HCT116 (cell line): ENCODE results near the gene DIDO1. TPM values are rescaled to one million over a fixed set of nuclear protein-coding genes. Genes with fewer than 3 reads are reported as not detected.

Experiments
- ATAC-seq: fragments of 200-7000 bp; cut with Tn5 transposase; 2 replicates; pipeline ENCODE4 v1.9.1; 2020; ENCODE audit warnings: mild to moderate bottlenecking, moderate library complexity
- BruUV-seq: library from RNA; stranded (reverse); fragments of 400-500 nt; replicated peaks from 2 replicates; lab custom pipeline; 2021; lab: Mats Ljungman, UMichigan
- CTCF ChIA-PET: fragments of 300-600 bp; sonication (Branson Sonifier 250); formaldehyde crosslinking; loops from one replicate; lab custom pipeline; 2021; ENCODE audit warnings: antibody characterized with exemption; lab: Charles Lee
- POLR2A ChIA-PET: fragments of 300-600, 350-600 bp; sonication (Branson Sonifier 250); formaldehyde crosslinking; loops from one replicate; lab custom pipeline; 2021; ENCODE audit warnings: antibody characterized with exemption; lab: Charles Lee
- RAD21 ChIA-PET, 2 experiments: fragments of 300-600 bp; sonication (Branson Sonifier 250); formaldehyde crosslinking; loops; one replicate each; lab custom pipeline; 2023; ENCODE audit warnings: low total read pairs in 2 of 2; ENCODE audit not compliant: uncharacterized antibody in 2 of 2, unreplicated experiment in 2 of 2, low non-redundant PET in 1 of 2; lab: Charles Lee
- DNase-seq: peaks from one replicate; pipeline ENCODE4 v3.0.0-alpha.2; 2010; ENCODE audit warnings: low read depth, low spot score
- H2AFZ ChIP-seq: fragments of 200-600 bp; shearing (Covaris generic), sonication (generic); 2 replicates; pipeline ENCODE4 v1.6.1; 2017; ENCODE audit warnings: low read depth, mixed run types, mixed read lengths, antibody characterized with exemption, low read length; ENCODE audit not compliant: poor library complexity, severe bottlenecking
- H3K27ac ChIP-seq: 2 replicates; pipeline ENCODE4 v1.5.1; 2012; ENCODE audit warnings: low read depth, low read length
- H3K27me3 ChIP-seq: fragments of 200-600 bp; sonication (generic); 2 replicates; pipeline ENCODE4 v1.6.1; 2016; ENCODE audit warnings: mixed run types, low read length, mixed read lengths; ENCODE audit not compliant: insufficient read depth
- H3K36me3 ChIP-seq, 2 experiments: fragments of 200-500 bp in 1 of 2; fragments of 200-600 bp in 1 of 2; sonication (Bioruptor generic) in 1 of 2; sonication (generic) in 1 of 2; 2 replicates each; pipeline versions ENCODE4 v1.5.1 to v1.6.1; 2014 to 2016; ENCODE audit warnings: low read length in 2 of 2, inconsistent platforms in 1 of 2, mixed read lengths in 1 of 2, mixed run types in 1 of 2; ENCODE audit not compliant: insufficient read depth in 2 of 2, control insufficient read depth in 1 of 2
- H3K4me1 ChIP-seq, 2 experiments: fragments of 200-600 bp in 1 of 2; sonication (generic) in 1 of 2; 2 replicates each; pipeline versions ENCODE4 v1.5.1 to v1.6.1; 2012 to 2017; ENCODE audit warnings: low read length in 2 of 2, inconsistent platforms in 1 of 2, mild to moderate bottlenecking in 1 of 2, mixed read lengths in 1 of 2, mixed run types in 1 of 2, moderate library complexity in 1 of 2; ENCODE audit not compliant: insufficient read depth in 2 of 2, control insufficient read depth in 1 of 2
- H3K4me2 ChIP-seq: fragments of 200-600 bp; sonication (generic); 2 replicates; pipeline ENCODE4 v1.6.1; 2017; ENCODE audit warnings: mixed run types, low read length, mixed read lengths
- H3K4me3 ChIP-seq, 2 experiments: fragments of 200-600 bp in 1 of 2; sonication (generic) in 1 of 2; replicated peaks in 1 of 2; 2 replicates each; pipeline ENCODE4 v1.5.1; 2011 to 2016; ENCODE audit warnings: low read length in 2 of 2, control low read depth in 1 of 2, low read depth in 1 of 2, mild to moderate bottlenecking in 1 of 2, mixed read lengths in 1 of 2, mixed run types in 1 of 2
- H3K79me2 ChIP-seq: fragments of 200-600 bp; sonication (generic); 2 replicates; pipeline ENCODE4 v1.6.1; 2017; ENCODE audit warnings: mild to moderate bottlenecking, mixed run types, low read length, moderate library complexity, mixed read lengths; ENCODE audit not compliant: insufficient read depth
- H3K9ac ChIP-seq: fragments of 200-600 bp; sonication (generic); 2 replicates; pipeline ENCODE4 v1.6.1; 2016; ENCODE audit warnings: low read length, mixed read lengths
- H3K9me2 ChIP-seq: fragments of 200-600 bp; sonication (generic), shearing (Covaris generic); 2 replicates; pipeline ENCODE4 v1.6.1; 2017; ENCODE audit warnings: mixed run types, mild to moderate bottlenecking, moderate library complexity; ENCODE audit not compliant: insufficient read depth
- H3K9me3 ChIP-seq, 2 experiments: fragments of 200-500 bp in 1 of 2; fragments of 200-600 bp in 1 of 2; sonication (Bioruptor generic) in 1 of 2; sonication (generic) in 1 of 2; 2 replicates each; pipeline ENCODE4 v1.6.1; 2014 to 2017; ENCODE audit warnings: low read length in 2 of 2, mixed read lengths in 2 of 2, inconsistent platforms in 1 of 2, low read depth in 1 of 2, mild to moderate bottlenecking in 1 of 2, mixed run types in 1 of 2, moderate library complexity in 1 of 2; ENCODE audit not compliant: control insufficient read depth in 1 of 2, insufficient read depth in 1 of 2
- H4K20me1 ChIP-seq: fragments of 200-600 bp; sonication (generic), shearing (Covaris generic); 2 replicates; pipeline ENCODE4 v1.6.1; 2017; ENCODE audit warnings: mixed run types, mild to moderate bottlenecking, moderate library complexity; ENCODE audit not compliant: insufficient read depth
- ATF3 ChIP-seq: IDR thresholded peaks from 2 replicates; pipeline ENCODE4 v1.6.1; 2012
- CBX3 ChIP-seq: IDR thresholded peaks from 2 replicates; pipeline ENCODE4 v1.6.1; 2012; ENCODE audit warnings: low read depth
- CEBPB ChIP-seq: IDR thresholded peaks from 2 replicates; pipeline ENCODE4 v1.6.1; 2012; ENCODE audit warnings: low read depth
- CTCF ChIP-seq, 3 experiments: fragments of 200-600 bp in 1 of 3; sonication (generic) in 1 of 3; IDR thresholded peaks in 2 of 3; conservative IDR thresholded peaks in 1 of 3; 2 replicates each; pipeline ENCODE4 v1.5.1; 2012 to 2017; ENCODE audit warnings: low read depth in 2 of 3, low read length in 2 of 3, antibody characterized with exemption in 1 of 3, borderline replicate concordance in 1 of 3, control low read depth in 1 of 3, mild to moderate bottlenecking in 1 of 3, mixed read lengths in 1 of 3, mixed run types in 1 of 3, moderate library complexity in 1 of 3; ENCODE audit not compliant: insufficient read depth in 1 of 3
- EGR1 ChIP-seq: IDR thresholded peaks from 2 replicates; pipeline ENCODE4 v1.6.1; 2012; ENCODE audit warnings: low read depth
- ELF1 ChIP-seq: IDR thresholded peaks from 2 replicates; pipeline ENCODE4 v1.6.1; 2012; ENCODE audit warnings: low read depth, borderline replicate concordance
- FOSL1 ChIP-seq: IDR thresholded peaks from 2 replicates; pipeline ENCODE4 v1.6.1; 2012; ENCODE audit warnings: low read depth
- JUND ChIP-seq: IDR thresholded peaks from 2 replicates; pipeline ENCODE4 v1.6.1; 2012
- MAX ChIP-seq: IDR thresholded peaks from 2 replicates; pipeline ENCODE4 v1.6.1; 2012
- POLR2A ChIP-seq: IDR thresholded peaks from 2 replicates; pipeline ENCODE4 v1.7.0; 2011; ENCODE audit warnings: borderline replicate concordance; ENCODE audit not compliant: insufficient read depth, insufficient read length; ENCODE audit errors: extremely low read depth
- POLR2AphosphoS5 ChIP-seq: IDR thresholded peaks from 2 replicates; pipeline ENCODE4 v1.6.1; 2011; ENCODE audit warnings: mild to moderate bottlenecking, low read depth, low read length, moderate library complexity
- REST ChIP-seq: IDR thresholded peaks from 2 replicates; pipeline ENCODE4 v1.6.1; 2012; ENCODE audit warnings: low read depth
- SRF ChIP-seq: IDR thresholded peaks from 2 replicates; pipeline ENCODE4 v1.6.1; 2012; ENCODE audit warnings: low read depth
- TCF7L2 ChIP-seq: IDR thresholded peaks from 2 replicates; pipeline ENCODE4 v1.7.0; 2011; ENCODE audit warnings: borderline replicate concordance, inconsistent platforms; ENCODE audit not compliant: insufficient read depth, insufficient read length; ENCODE audit errors: extremely low read depth
- YY1 ChIP-seq: IDR thresholded peaks from 2 replicates; pipeline ENCODE4 v1.6.1; 2011; ENCODE audit warnings: low read length, low read depth, moderate library complexity, mild to moderate bottlenecking; ENCODE audit not compliant: insufficient replicate concordance; ENCODE audit errors: extremely low read depth
- ZFX ChIP-seq: fragments of 450-650 bp; IDR thresholded peaks from 2 replicates; pipeline ENCODE4 v1.6.1; 2017
- ZNF274 ChIP-seq: fragments of 200-500 bp; sonication (Bioruptor generic); IDR thresholded peaks from 2 replicates; pipeline ENCODE4 v1.6.1; 2014; ENCODE audit warnings: mild to moderate bottlenecking, low read depth, low read length, inconsistent platforms
- intact Hi-C: fragments of 100-400 bp; cut with micrococcal nuclease; formaldehyde crosslinking; loops from 2 replicates; pipeline ENCODE4 v1.10.0; 2022
- total RNA-seq: library from RNA; stranded (reverse); gene quantifications from one replicate; pipeline ENCODE4 v1.2.1, GENCODE V29; 2021; ENCODE audit not compliant: unreplicated experiment

Gene DIDO1
- total RNA-seq, 1 experiment from 2014 or later: 41.4 TPM

GRCh38 chr20:62914970-62915457 is 11.3 kb downstream of the DIDO1 start:
- H3K4me1 ChIP-seq: peaks cover 13 to 25% of the 10 kb centered on the region in 2 experiments
- H3K9me3 ChIP-seq: no peaks in the 10 kb centered on the region
- peaks cover 57% of the 10 kb centered on the region; the same call in 1 of the 2 replicates for H4K20me1 ChIP-seq
- H3K79me2 ChIP-seq: peaks cover 100% of the 10 kb centered on the region
- H3K27me3 ChIP-seq: no peaks in the 10 kb centered on the region
- ATAC-seq (peak; percentile 64; the same call in 1 of the 2 replicates), DNase-seq (no peak)
- H2AFZ ChIP-seq: no peak overlapping the region
- H3K9me2 ChIP-seq: no peaks in the 10 kb centered on the region
- ChIA-PET POLR2A (no interaction called here), CTCF (no interaction called here), RAD21 (no interaction called here)
- no TSS peak for BruUV-seq
- H3K4me3 ChIP-seq: no peak overlapping the region
- H3K9ac ChIP-seq: no peak overlapping the region
- TF ChIP-seq TCF7L2: peak; percentile 66
- no peak for TF ChIP-seq SRF
- intact Hi-C loops: no loop called here
- H3K4me2 ChIP-seq: no peak overlapping the region
- no peak overlapping the region for H3K27ac ChIP-seq
- peaks cover 26 to 27% of the 10 kb centered on the region in 2 experiments; a peak in 3 of 4 replicates for H3K36me3 ChIP-seq

GRCh38 chr20:62914436-62914835 is 11.9 kb downstream of the DIDO1 start:
- no peaks in the 10 kb centered on the region for H3K9me3 ChIP-seq
- ATAC-seq: no peak
- POLR2A ChIA-PET: no interaction called here
- CTCF ChIA-PET: no interaction called here
- RAD21 ChIA-PET: no interaction called here
- H3K27me3 ChIP-seq: no peaks in the 10 kb centered on the region
- H4K20me1 ChIP-seq: peaks cover 62% of the 10 kb centered on the region; the same call in 1 of the 2 replicates
- intact Hi-C loops: no loop called here
- DNase-seq: no peak
- peaks cover 31 to 32% of the 10 kb centered on the region in 2 experiments; a peak in 3 of 4 replicates for H3K36me3 ChIP-seq
- H3K27ac ChIP-seq: no peak overlapping the region
- no peak overlapping the region for H3K4me3 ChIP-seq
- peaks cover 13 to 25% of the 10 kb centered on the region in 2 experiments for H3K4me1 ChIP-seq
- peaks cover 100% of the 10 kb centered on the region for H3K79me2 ChIP-seq
- no peak overlapping the region for H3K4me2 ChIP-seq
- no peaks in the 10 kb centered on the region for H3K9me2 ChIP-seq
- no peak overlapping the region for H3K9ac ChIP-seq
- BruUV-seq: no TSS peak
- no peak overlapping the region for H2AFZ ChIP-seq
- TF ChIP-seq JUND (no peak), CBX3 (no peak), POLR2A (no peak), ATF3 (no peak), CTCF (IDR thresholded peaks at IDR 0.05 in 2 of 3, conservative IDR thresholded peaks at IDR 0.05 in 1 of 3; ENCODE audit: borderline replicate concordance in 1 of 3, insufficient read depth in 1 of 3, low read depth in 2 of 3, low read length in 2 of 3) (no peak), MAX (no peak), POLR2AphosphoS5 (no peak), CEBPB (no peak), FOSL1 (no peak), ZNF274 (no peak), YY1 (no peak), ELF1 (no peak), REST (no peak), EGR1 (no peak), ZFX (no peak)
